Breast epithelium (tissue), 3 donors: Measurements from ENCODE around the gene C2CD3.

ENCODE experiments used
- POLR2A ChIP-seq: fragments of 450-650 bp; IDR thresholded peaks from one replicate; pipeline ENCODE4 v1.6.1; 2016; ENCODE audit warnings: antibody characterized with exemption, mild to moderate bottlenecking, moderate library complexity
- POLR2AphosphoS5 ChIP-seq, 3 donors: sonication (generic); formaldehyde crosslinking; IDR thresholded peaks; one replicate each; pipeline ENCODE4 v1.6.1; 2017; ENCODE audit warnings: antibody characterized with exemption in 3 of 3
- TF ChIP-seq, protein P1 (sequence below), 3 donors: fragments of 450-650 bp; IDR thresholded peaks; one replicate each; pipeline ENCODE4 v1.5.1; 2016 to 2017; ENCODE audit warnings: antibody characterized with exemption in 3 of 3, mild to moderate bottlenecking in 3 of 3, moderate library complexity in 3 of 3

DNA sequence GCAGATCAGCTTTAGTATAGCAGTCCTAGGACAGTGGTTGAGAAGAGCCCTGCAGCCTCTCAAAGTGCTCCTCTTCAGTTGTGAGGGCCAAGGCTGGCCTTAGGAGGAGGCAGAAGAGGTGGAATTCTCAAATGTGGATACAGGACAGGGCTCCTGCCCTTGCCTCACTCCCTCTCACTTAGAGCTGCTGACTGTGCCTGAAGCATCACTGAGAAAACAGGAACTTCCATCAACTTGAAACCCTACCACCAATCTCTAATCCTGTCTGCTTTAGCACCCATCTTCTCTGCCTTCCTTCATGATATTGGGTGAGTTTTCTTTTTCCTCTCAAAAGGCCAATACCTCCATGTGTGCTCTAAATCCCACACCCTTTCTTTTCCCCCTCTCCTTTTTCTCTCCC, 147.5 kb downstream of the C2CD3 start:
- TF ChIP-seq, protein P1, sequence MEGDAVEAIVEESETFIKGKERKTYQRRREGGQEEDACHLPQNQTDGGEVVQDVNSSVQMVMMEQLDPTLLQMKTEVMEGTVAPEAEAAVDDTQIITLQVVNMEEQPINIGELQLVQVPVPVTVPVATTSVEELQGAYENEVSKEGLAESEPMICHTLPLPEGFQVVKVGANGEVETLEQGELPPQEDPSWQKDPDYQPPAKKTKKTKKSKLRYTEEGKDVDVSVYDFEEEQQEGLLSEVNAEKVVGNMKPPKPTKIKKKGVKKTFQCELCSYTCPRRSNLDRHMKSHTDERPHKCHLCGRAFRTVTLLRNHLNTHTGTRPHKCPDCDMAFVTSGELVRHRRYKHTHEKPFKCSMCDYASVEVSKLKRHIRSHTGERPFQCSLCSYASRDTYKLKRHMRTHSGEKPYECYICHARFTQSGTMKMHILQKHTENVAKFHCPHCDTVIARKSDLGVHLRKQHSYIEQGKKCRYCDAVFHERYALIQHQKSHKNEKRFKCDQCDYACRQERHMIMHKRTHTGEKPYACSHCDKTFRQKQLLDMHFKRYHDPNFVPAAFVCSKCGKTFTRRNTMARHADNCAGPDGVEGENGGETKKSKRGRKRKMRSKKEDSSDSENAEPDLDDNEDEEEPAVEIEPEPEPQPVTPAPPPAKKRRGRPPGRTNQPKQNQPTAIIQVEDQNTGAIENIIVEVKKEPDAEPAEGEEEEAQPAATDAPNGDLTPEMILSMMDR (IDR thresholded peaks at IDR 0.05) = no peak
- no peak for TF ChIP-seq POLR2A
- no peak for TF ChIP-seq POLR2AphosphoS5 (IDR thresholded peaks at IDR 0.05)
